ENCODE results near the gene SIPA1L2.

The SIPA1L2 gene

GRCh38 chr1:232673256-232673655, 43.3 kb upstream of the SIPA1L2 start:
- DNase-seq (ENCODE audit: extremely low spot score), result no peak
- ChIA-PET POLR2A (no interaction called here), CTCF (no interaction called here)
- TF ChIP-seq ARNT (IDR thresholded peaks at IDR 0.05) (no peak), ZNF384 (IDR thresholded peaks at IDR 0.05) (no peak), ELF4 (IDR thresholded peaks at IDR 0.05) (no peak), SP1 (IDR thresholded peaks at IDR 0.05) (no peak), CTBP1 (IDR thresholded peaks at IDR 0.05; ENCODE audit: borderline replicate concordance) (no peak), HDGF (IDR thresholded peaks at IDR 0.05; ENCODE audit: borderline replicate concordance) (no peak), LEF1 (IDR thresholded peaks at IDR 0.05; ENCODE audit: borderline replicate concordance) (no peak), NFRKB (IDR thresholded peaks at IDR 0.05) (no peak), L3MBTL2 (conservative IDR thresholded peaks at IDR 0.05) (no peak), TARDBP (IDR thresholded peaks at IDR 0.05) (no peak)

- TF ChIP-seq FOXA1 (IDR thresholded peaks at IDR 0.05), result no peak
- peak; percentile 46; the same call in 1 of the 2 replicates for TF ChIP-seq FOXK2 (IDR thresholded peaks at IDR 0.05)
- TF ChIP-seq L3MBTL2 (conservative IDR thresholded peaks at IDR 0.05), result peak; percentile 59; the same call in 1 of the 2 replicates
- DNase-seq (ENCODE audit: extremely low spot score), result peak; percentile 64
- POLR2A ChIA-PET, result interaction anchor here (0.8 kb wide), 2 partner anchors 10 to 14 kb away, joined by 3 read pairs; no protein-coding TSS in a partner anchor
- CTCF ChIA-PET, result interaction anchor here (0.5 kb wide), 1 partner anchor 282 kb away, joined by 3 read pairs; no protein-coding TSS in a partner anchor
These were observed 40.2 kb upstream of the SIPA1L2 start for GRCh38 chr1:232669981-232670747.

- no peak for DNase-seq (ENCODE audit: extremely low spot score)
- CTCF ChIA-PET, result no interaction called here
- POLR2A ChIA-PET, result no interaction called here
- no peak for TF ChIP-seq TARDBP (IDR thresholded peaks at IDR 0.05)
- no peak for TF ChIP-seq LEF1 (IDR thresholded peaks at IDR 0.05; ENCODE audit: borderline replicate concordance)
- TF ChIP-seq ZNF384 (IDR thresholded peaks at IDR 0.05), result no peak
These were observed 37.8 kb upstream of the SIPA1L2 start for GRCh38 chr1:232667778-232668165.

- ChIA-PET CTCF (no interaction called here), POLR2A (no interaction called here)
- no peak for DNase-seq (ENCODE audit: extremely low spot score)
- no peak for TF ChIP-seq NFRKB (IDR thresholded peaks at IDR 0.05)
- no peak for TF ChIP-seq L3MBTL2 (conservative IDR thresholded peaks at IDR 0.05)
- TF ChIP-seq SP1 (IDR thresholded peaks at IDR 0.05), result no peak
- TF ChIP-seq PKNOX1 (IDR thresholded peaks at IDR 0.05), result no peak
- TF ChIP-seq HDGF (IDR thresholded peaks at IDR 0.05; ENCODE audit: borderline replicate concordance), result no peak
- TF ChIP-seq SUZ12 (IDR thresholded peaks at IDR 0.05), result no peak
- TF ChIP-seq BHLHE40 (IDR thresholded peaks at IDR 0.05; ENCODE audit: borderline replicate concordance), result no peak
- no peak for TF ChIP-seq LEF1 (IDR thresholded peaks at IDR 0.05; ENCODE audit: borderline replicate concordance)
- TF ChIP-seq FOXK2 (IDR thresholded peaks at IDR 0.05), result no peak
- no peak for TF ChIP-seq FOXA1 (IDR thresholded peaks at IDR 0.05)
These were observed 37.3 kb upstream of the SIPA1L2 start for GRCh38 chr1:232667094-232667777.

GRCh38 chr1:232664844-232665777, 35.2 kb upstream of the SIPA1L2 start:
- DNase-seq (ENCODE audit: extremely low spot score), result no peak
- ChIA-PET CTCF (interaction anchor here (1.3 kb wide), 1 partner anchor 13 kb away, joined by 5 read pairs; no protein-coding TSS in a partner anchor), POLR2A (no interaction called here)
- TF ChIP-seq ARNT (IDR thresholded peaks at IDR 0.05), result no peak
- no peak for TF ChIP-seq HDGF (IDR thresholded peaks at IDR 0.05; ENCODE audit: borderline replicate concordance)
- no peak for TF ChIP-seq NFRKB (IDR thresholded peaks at IDR 0.05)
- no peak for TF ChIP-seq LEF1 (IDR thresholded peaks at IDR 0.05; ENCODE audit: borderline replicate concordance)
- no peak for TF ChIP-seq CTBP1 (IDR thresholded peaks at IDR 0.05; ENCODE audit: borderline replicate concordance)
- no peak for TF ChIP-seq PKNOX1 (IDR thresholded peaks at IDR 0.05)
- no peak for TF ChIP-seq FOXM1 (IDR thresholded peaks at IDR 0.05; ENCODE audit: borderline replicate concordance)
- TF ChIP-seq SP1 (IDR thresholded peaks at IDR 0.05), result no peak

GRCh38 chr1:232662910-232663309, 33.0 kb upstream of the SIPA1L2 start:
- TF ChIP-seq BHLHE40 (IDR thresholded peaks at IDR 0.05; ENCODE audit: borderline replicate concordance) (no peak), FOXM1 (IDR thresholded peaks at IDR 0.05; ENCODE audit: borderline replicate concordance) (no peak), NFRKB (IDR thresholded peaks at IDR 0.05) (no peak), PKNOX1 (IDR thresholded peaks at IDR 0.05) (no peak), FOXK2 (IDR thresholded peaks at IDR 0.05) (no peak)
- no peak for DNase-seq (ENCODE audit: extremely low spot score)
- POLR2A ChIA-PET, result no interaction called here
- CTCF ChIA-PET, result no interaction called here

Data from HEK293T (cell line).